Activated naive CD8-positive, alpha-beta T cell treated with anti-CD3 and anti-CD28 coated beads, Interleukin-2, amount 50 U/mL, for 24 hours (primary cell): ENCODE measurements around the gene LSM3.

Experiments
- ATAC-seq: fragments of 150-1000 bp; cut with Tn5 transposase; one replicate; pipeline ENCODE4 v1.10.0; 2021
- DNase-seq: peaks from one replicate; pipeline ENCODE4 v3.0.0; 2021
- H3K27ac Mint-ChIP-seq: one replicate; pipeline ENCODE4 v1.8.0; 2021; ENCODE audit warnings: mild to moderate bottlenecking, mixed read lengths
- H3K27me3 Mint-ChIP-seq: one replicate; pipeline ENCODE4 v1.8.0; 2021; ENCODE audit warnings: mixed read lengths
- H3K36me3 Mint-ChIP-seq: one replicate; pipeline ENCODE4 v1.8.0; 2021; ENCODE audit warnings: low read depth, mixed read lengths
- H3K4me1 Mint-ChIP-seq: one replicate; pipeline ENCODE4 v1.8.0; 2021; ENCODE audit warnings: mixed read lengths
- H3K4me3 Mint-ChIP-seq: one replicate; pipeline ENCODE4 v1.8.0; 2021; ENCODE audit warnings: mild to moderate bottlenecking, moderate library complexity, mixed read lengths
- H3K9me3 Mint-ChIP-seq: one replicate; pipeline ENCODE4 v1.8.0; 2021; ENCODE audit warnings: mixed read lengths

The LSM3 gene

GRCh38 chr3:14148041-14148985, 30.3 kb upstream of the LSM3 start:
- DNase-seq: no peak
- Mint-ChIP-seq H3K27me3 (no peaks in the 10 kb centered on the region), H3K36me3 (peaks cover 14% of the 10 kb centered on the region), H3K9me3 (no peaks in the 10 kb centered on the region), H3K4me3 (no peak overlapping the region), H3K4me1 (peaks cover 24% of the 10 kb centered on the region), H3K27ac (no peak overlapping the region)
- ATAC-seq: no peak

DNA sequence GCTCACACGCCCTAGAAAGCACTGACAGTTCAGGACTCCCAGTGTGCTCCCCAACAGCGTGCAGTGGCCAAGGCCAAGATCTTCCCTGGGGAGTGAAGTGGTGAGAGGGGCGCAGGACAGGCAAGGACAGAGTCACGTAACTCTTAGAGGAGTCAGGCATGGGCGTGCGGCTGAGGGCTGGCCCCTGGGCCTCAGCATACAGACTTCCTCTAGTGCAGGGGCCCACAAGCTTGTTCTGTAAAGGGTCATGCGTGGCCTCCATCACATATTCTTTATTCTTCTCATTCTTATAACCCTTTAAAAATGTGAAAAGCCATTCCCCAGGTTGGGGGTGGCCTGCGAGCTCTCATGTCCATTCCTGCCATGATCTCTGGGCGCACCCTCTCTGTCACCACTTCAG, 28.5 kb upstream of the LSM3 start:
- DNase-seq (no peak), ATAC-seq (no peak)
- H3K27ac Mint-ChIP-seq: no peak overlapping the region
- peaks cover 19% of the 10 kb centered on the region for H3K36me3 Mint-ChIP-seq
- H3K27me3 Mint-ChIP-seq: no peaks in the 10 kb centered on the region
- H3K4me3 Mint-ChIP-seq: no peak overlapping the region
- H3K4me1 Mint-ChIP-seq: peaks cover 7% of the 10 kb centered on the region
- no peaks in the 10 kb centered on the region for H3K9me3 Mint-ChIP-seq

DNA sequence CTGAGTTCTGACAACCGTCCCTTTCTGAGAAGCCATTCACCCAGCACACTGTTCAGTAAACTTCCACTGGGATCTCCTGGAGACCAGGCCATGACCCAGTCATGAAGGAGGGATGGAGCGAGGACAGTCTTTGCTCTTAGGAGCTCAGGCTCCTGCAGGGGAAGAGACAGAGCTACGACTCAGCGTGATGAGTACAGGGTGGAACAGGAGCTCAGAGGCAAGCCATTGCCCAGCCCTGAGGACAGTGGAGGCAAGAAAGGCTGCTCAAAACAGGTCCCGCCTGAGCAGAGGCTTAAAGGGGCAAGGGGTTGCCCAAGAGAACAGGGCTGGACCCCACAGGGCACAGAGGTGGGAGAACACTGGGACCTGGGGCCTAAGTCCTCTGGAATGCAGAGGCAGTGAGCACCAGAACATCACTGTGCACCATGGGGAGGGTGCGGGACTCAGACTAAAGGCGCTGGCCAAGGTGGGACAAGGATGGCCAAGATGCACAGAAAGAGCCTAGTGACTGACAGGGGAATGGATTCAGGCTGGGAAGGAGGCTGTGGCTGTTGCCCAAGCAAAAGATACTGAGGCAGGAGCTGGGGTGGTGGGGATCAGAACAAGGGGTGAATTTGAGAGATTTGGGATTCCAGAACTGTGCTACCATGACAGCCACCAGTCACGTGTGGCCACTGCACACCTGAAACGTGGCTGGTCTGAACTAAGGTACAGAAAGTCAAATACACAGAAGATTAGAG, 28.0 kb upstream of the LSM3 start:
- Mint-ChIP-seq H3K27ac (peak overlapping the region; percentile 17), H3K4me1 (peaks cover 4% of the 10 kb centered on the region), H3K36me3 (peaks cover 16% of the 10 kb centered on the region), H3K9me3 (no peaks in the 10 kb centered on the region), H3K27me3 (no peaks in the 10 kb centered on the region), H3K4me3 (no peak overlapping the region)
- no peak for ATAC-seq
- DNase-seq: no peak

GRCh38 chr3:14151471-14152083, 27.0 kb upstream of the LSM3 start:
- Mint-ChIP-seq H3K9me3 (no peaks in the 10 kb centered on the region), H3K4me3 (no peak overlapping the region), H3K27me3 (no peaks in the 10 kb centered on the region), H3K36me3 (peaks cover 19% of the 10 kb centered on the region), H3K27ac (no peak overlapping the region), H3K4me1 (peaks cover 5% of the 10 kb centered on the region)
- ATAC-seq (no peak), DNase-seq (no peak)

GRCh38 chr3:14152233-14152962, 26.2 kb upstream of the LSM3 start:
- H3K36me3 Mint-ChIP-seq: peaks cover 22% of the 10 kb centered on the region
- no peak overlapping the region for H3K4me3 Mint-ChIP-seq
- no peak overlapping the region for H3K27ac Mint-ChIP-seq
- peaks cover 9% of the 10 kb centered on the region for H3K4me1 Mint-ChIP-seq
- no peaks in the 10 kb centered on the region for H3K9me3 Mint-ChIP-seq
- H3K27me3 Mint-ChIP-seq: no peaks in the 10 kb centered on the region
- ATAC-seq (peak; percentile 18), DNase-seq (no peak)

- Mint-ChIP-seq H3K4me3 (no peak overlapping the region), H3K27ac (peak overlapping the region; percentile 54), H3K9me3 (no peaks in the 10 kb centered on the region), H3K4me1 (peaks cover 9% of the 10 kb centered on the region), H3K27me3 (no peaks in the 10 kb centered on the region), H3K36me3 (peaks cover 23% of the 10 kb centered on the region)
- ATAC-seq (no peak), DNase-seq (no peak)
Observed at GRCh38 chr3:14152963-14153355, 25.7 kb upstream of the LSM3 start.

DNA sequence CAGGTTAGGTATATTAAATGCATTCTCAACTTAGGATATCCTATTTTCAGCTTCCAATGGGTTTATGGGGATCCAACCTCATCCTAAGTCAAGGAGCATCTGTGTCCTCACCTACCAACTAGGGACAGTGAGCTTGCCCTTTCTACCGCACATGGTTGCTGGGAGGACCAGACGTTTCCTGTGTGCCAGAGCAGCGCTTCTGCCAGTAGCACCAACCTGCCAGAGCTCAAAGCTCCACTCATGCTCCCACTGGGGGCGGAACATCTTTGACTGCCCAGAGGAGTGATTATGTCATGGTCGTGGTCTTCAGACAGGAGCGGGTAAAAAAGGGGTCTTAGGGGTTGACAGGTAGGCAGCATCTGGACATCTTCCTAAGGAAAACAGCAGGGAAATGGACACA, 25.0 kb upstream of the LSM3 start:
- peaks cover 27% of the 10 kb centered on the region for H3K36me3 Mint-ChIP-seq
- no peak for ATAC-seq
- peaks cover 9% of the 10 kb centered on the region for H3K4me1 Mint-ChIP-seq
- H3K27me3 Mint-ChIP-seq: no peaks in the 10 kb centered on the region
- H3K4me3 Mint-ChIP-seq: no peak overlapping the region
- DNase-seq: no peak
- H3K9me3 Mint-ChIP-seq: no peaks in the 10 kb centered on the region
- peak overlapping the region; percentile 2 for H3K27ac Mint-ChIP-seq

DNA sequence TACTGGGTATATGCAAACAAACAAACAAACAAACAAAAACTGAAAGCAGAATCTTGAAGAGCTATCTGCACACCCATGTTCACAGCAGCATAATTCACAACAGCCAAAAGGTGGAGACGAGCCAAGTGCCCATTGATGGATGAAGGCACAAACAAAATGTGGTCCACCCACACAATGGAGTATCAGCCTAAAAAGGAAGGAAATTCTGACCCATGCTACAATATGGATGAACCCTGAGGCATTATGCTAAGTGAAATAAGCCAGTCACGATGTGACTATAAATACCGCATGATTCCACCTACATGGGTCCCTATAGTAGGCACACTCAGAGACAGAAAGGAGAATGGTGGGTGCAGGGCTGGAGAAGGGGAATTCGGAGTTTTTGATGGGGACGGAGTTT, 24.3 kb upstream of the LSM3 start:
- peak overlapping the region; percentile 2 for H3K27ac Mint-ChIP-seq
- H3K36me3 Mint-ChIP-seq: peaks cover 33% of the 10 kb centered on the region
- H3K4me3 Mint-ChIP-seq: no peak overlapping the region
- DNase-seq (no peak), ATAC-seq (no peak)
- H3K27me3 Mint-ChIP-seq: no peaks in the 10 kb centered on the region
- H3K9me3 Mint-ChIP-seq: no peaks in the 10 kb centered on the region
- peaks cover 9% of the 10 kb centered on the region for H3K4me1 Mint-ChIP-seq

GRCh38 chr3:14154895-14155440, 23.6 kb upstream of the LSM3 start:
- Mint-ChIP-seq H3K27me3 (no peaks in the 10 kb centered on the region), H3K9me3 (no peaks in the 10 kb centered on the region), H3K4me3 (no peak overlapping the region), H3K27ac (no peak overlapping the region), H3K36me3 (peaks cover 37% of the 10 kb centered on the region), H3K4me1 (peaks cover 9% of the 10 kb centered on the region)
- DNase-seq (no peak), ATAC-seq (no peak)

- H3K4me1 Mint-ChIP-seq: peaks cover 9% of the 10 kb centered on the region
- DNase-seq: no peak
- no peaks in the 10 kb centered on the region for H3K9me3 Mint-ChIP-seq
- peaks cover 49% of the 10 kb centered on the region for H3K36me3 Mint-ChIP-seq
- no peak for ATAC-seq
- H3K4me3 Mint-ChIP-seq: no peak overlapping the region
- H3K27ac Mint-ChIP-seq: no peak overlapping the region
- H3K27me3 Mint-ChIP-seq: no peaks in the 10 kb centered on the region
Observed at GRCh38 chr3:14156201-14156600, 22.4 kb upstream of the LSM3 start.

GRCh38 chr3:14156843-14157561, 21.6 kb upstream of the LSM3 start:
- H3K4me1 Mint-ChIP-seq: peaks cover 9% of the 10 kb centered on the region
- no peaks in the 10 kb centered on the region for H3K27me3 Mint-ChIP-seq
- DNase-seq (no peak), ATAC-seq (no peak)
- H3K4me3 Mint-ChIP-seq: no peak overlapping the region
- H3K9me3 Mint-ChIP-seq: peaks cover 6% of the 10 kb centered on the region
- H3K36me3 Mint-ChIP-seq: peaks cover 57% of the 10 kb centered on the region
- H3K27ac Mint-ChIP-seq: no peak overlapping the region

DNA sequence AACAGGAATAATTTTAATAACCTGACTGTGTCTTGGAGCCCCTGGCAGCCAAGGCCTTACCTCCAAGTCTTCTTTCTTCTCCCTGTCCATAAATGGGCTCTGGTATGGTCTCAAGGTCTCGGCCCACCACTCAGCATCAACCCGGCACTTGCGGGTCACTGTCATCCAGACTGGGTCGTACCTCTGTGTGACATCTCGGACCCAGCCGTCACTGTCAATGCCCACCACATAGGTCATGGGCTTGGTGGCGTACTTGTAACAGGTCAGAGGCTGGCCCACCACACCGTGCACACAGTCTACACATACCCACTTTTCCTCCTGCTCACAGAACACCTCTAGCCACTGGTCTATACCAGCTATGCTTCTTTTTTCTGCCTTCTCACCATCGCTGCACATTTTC, 20.7 kb upstream of the LSM3 start:
- H3K4me1 Mint-ChIP-seq: peaks cover 9% of the 10 kb centered on the region
- H3K4me3 Mint-ChIP-seq: no peak overlapping the region
- peaks cover 67% of the 10 kb centered on the region for H3K36me3 Mint-ChIP-seq
- ATAC-seq: no peak
- H3K27ac Mint-ChIP-seq: no peak overlapping the region
- no peak for DNase-seq
- no peaks in the 10 kb centered on the region for H3K27me3 Mint-ChIP-seq
- peaks cover 15% of the 10 kb centered on the region for H3K9me3 Mint-ChIP-seq

- H3K36me3 Mint-ChIP-seq: peaks cover 70% of the 10 kb centered on the region
- H3K27me3 Mint-ChIP-seq: no peaks in the 10 kb centered on the region
- ATAC-seq: no peak
- peaks cover 9% of the 10 kb centered on the region for H3K4me1 Mint-ChIP-seq
- H3K4me3 Mint-ChIP-seq: no peak overlapping the region
- H3K27ac Mint-ChIP-seq: no peak overlapping the region
- no peak for DNase-seq
- H3K9me3 Mint-ChIP-seq: peaks cover 19% of the 10 kb centered on the region
Observed at GRCh38 chr3:14158370-14158769, 20.2 kb upstream of the LSM3 start.
